ENCODE data around the gene LEPROT. TPM values are rescaled to one million over a fixed set of nuclear protein-coding genes. Genes with fewer than 3 reads are reported as not detected.
"Not testable (repeated sequence)": the region's sequence is repeated elsewhere in the genome, so short reads cannot be mapped to it uniquely, and the experiment has no call there.

The LEPROT gene
- total and polyA plus RNA-seq, 10 donors, result 12.5 to 104 (median 68.6) TPM

- intact Hi-C loops (cut with DNase I; ENCODE audit: low total_unique reads), result no loop called here
- DNase-seq, result no peak
- no peaks in the 10 kb centered on the region for H3K36me3 ChIP-seq
- H3K4me1 ChIP-seq, result no peaks in the 10 kb centered on the region
- H3K9me3 ChIP-seq, result no peaks in the 10 kb centered on the region
- WGBS, 5 donors, result 87 to 97% (median 92%) methylated on average over 4 to 5 of the region's 5 CpGs
- no peak overlapping the region for H3K27ac ChIP-seq
- TF ChIP-seq CTCF (IDR thresholded peaks at IDR 0.05 in 8 of 11, conservative IDR thresholded peaks at IDR 0.05 in 3 of 11) (no peak), POLR2A (IDR thresholded peaks at IDR 0.05) (no peak), POLR2AphosphoS5 (IDR thresholded peaks at IDR 0.05) (no peak)
- no peak overlapping the region for H3K4me3 ChIP-seq
- no peaks in the 10 kb centered on the region for H3K27me3 ChIP-seq (replicated peaks in 1 of 7)
Measured at GRCh38 chr1:65444128-65444640, 23.7 kb downstream of the LEPROT start.

GRCh38 chr1:65445837-65446236, 25.4 kb downstream of the LEPROT start:
- H3K4me1 ChIP-seq, result no peaks in the 10 kb centered on the region
- no peak overlapping the region for H3K27ac ChIP-seq
- H3K36me3 ChIP-seq, result no peaks in the 10 kb centered on the region
- no peak overlapping the region for H3K4me3 ChIP-seq
- WGBS, 5 donors, result 97 to 100% (median 98%) methylated on average over 1 of the region's 1 CpG
- no peaks in the 10 kb centered on the region for H3K27me3 ChIP-seq (replicated peaks in 1 of 7)
- H3K9me3 ChIP-seq, result no peaks in the 10 kb centered on the region
- TF ChIP-seq CTCF (IDR thresholded peaks at IDR 0.05 in 8 of 11, conservative IDR thresholded peaks at IDR 0.05 in 3 of 11) (no peak), POLR2AphosphoS5 (IDR thresholded peaks at IDR 0.05) (no peak), POLR2A (IDR thresholded peaks at IDR 0.05) (no peak)
- intact Hi-C loops (cut with DNase I; ENCODE audit: low total_unique reads), result no loop called here
- DNase-seq, result no peak

- 80 to 97% (median 91%) methylated on average over 4 of the region's 4 CpGs for WGBS, 5 donors
- H3K4me1 ChIP-seq, result no peaks in the 10 kb centered on the region
- no peaks in the 10 kb centered on the region for H3K27me3 ChIP-seq (replicated peaks in 1 of 7)
- intact Hi-C loops (cut with DNase I; ENCODE audit: low total_unique reads), result no loop called here
- DNase-seq, result no peak
- H3K36me3 ChIP-seq, result no peaks in the 10 kb centered on the region
- no peak overlapping the region for H3K4me3 ChIP-seq
- TF ChIP-seq CTCF (IDR thresholded peaks at IDR 0.05 in 8 of 11, conservative IDR thresholded peaks at IDR 0.05 in 3 of 11) (no peak), POLR2A (IDR thresholded peaks at IDR 0.05) (no peak)
- H3K27ac ChIP-seq, result no peak overlapping the region
- peaks cover 0 to 3% (median 0%) of the 10 kb centered on the region in 8 donors for H3K9me3 ChIP-seq
Measured at GRCh38 chr1:65449214-65449823, 28.9 kb downstream of the LEPROT start.

- DNase-seq; H3K9me3 ChIP-seq; H3K36me3 ChIP-seq; H3K4me3 ChIP-seq; H3K27me3 ChIP-seq (replicated peaks in 1 of 7); H3K27ac ChIP-seq; H3K4me1 ChIP-seq; intact Hi-C loops (cut with DNase I; ENCODE audit: low total_unique reads): not testable (repeated sequence)
- 84 to 86% (median 84%) methylated on average over 4 to 10 of the region's 10 CpGs for WGBS, 5 donors
Measured at GRCh38 chr1:65455678-65456077, 35.2 kb downstream of the LEPROT start.

- H3K9me3 ChIP-seq, result peaks cover 0 to 8% (median 0%) of the 10 kb centered on the region in 8 donors
- H3K36me3 ChIP-seq, result no peaks in the 10 kb centered on the region
- intact Hi-C loops (cut with DNase I; ENCODE audit: low total_unique reads), result no loop called here
- DNase-seq, result no peak
- no peak overlapping the region for H3K4me3 ChIP-seq
- H3K27ac ChIP-seq, result no peak overlapping the region
- TF ChIP-seq POLR2A (IDR thresholded peaks at IDR 0.05), result no peak
- TF ChIP-seq CTCF (IDR thresholded peaks at IDR 0.05 in 8 of 11, conservative IDR thresholded peaks at IDR 0.05 in 3 of 11), result no peak
- TF ChIP-seq POLR2AphosphoS5 (IDR thresholded peaks at IDR 0.05), result no peak
- no peaks in the 10 kb centered on the region for H3K4me1 ChIP-seq
- no peaks in the 10 kb centered on the region for H3K27me3 ChIP-seq (replicated peaks in 1 of 7)
Measured at GRCh38 chr1:65456481-65456880, 36.0 kb downstream of the LEPROT start.

Measured in spleen (tissue), 11 donors.